ENCODE data around the gene GSS. TPM values are rescaled to one million over a fixed set of nuclear protein-coding genes. Genes with fewer than 3 reads are reported as not detected.

The GSS gene
- total RNA-seq, 2 experiments from 2014 or later: 58.7 to 59.5 TPM

- ATAC-seq: no peak
- CTCF ChIA-PET: interaction anchor here (0.6 to 1.0 kb wide), 3 partner anchors 9 to 235 kb away, joined by 3 read pairs; no protein-coding TSS in a partner anchor
- no peak for DNase-seq
- Mint-ChIP-seq H3K27ac (no peak overlapping the region), H3K36me3 (ENCODE audit: low read depth) (peaks cover 28% of the 10 kb centered on the region), H3K9me3 (ENCODE audit: low read depth) (no peaks in the 10 kb centered on the region), H3K4me1 (no peaks in the 10 kb centered on the region), H3K27me3 (no peaks in the 10 kb centered on the region), H3K4me3 (no peak overlapping the region)
- POLR2A ChIA-PET: no interaction called here
- intact Hi-C loops (cut with DNase I, micrococcal nuclease): no loop called here
Observed at GRCh38 chr20:34931771-34932170, 23.8 kb downstream of the GSS start.

GRCh38 chr20:34928411-34928810, 27.2 kb downstream of the GSS start:
- ATAC-seq: no peak
- DNase-seq: no peak
- Mint-ChIP-seq H3K36me3 (ENCODE audit: low read depth) (peaks cover 25% of the 10 kb centered on the region), H3K4me1 (peaks cover 3% of the 10 kb centered on the region), H3K27ac (no peak overlapping the region), H3K27me3 (no peaks in the 10 kb centered on the region), H3K9me3 (ENCODE audit: low read depth) (no peaks in the 10 kb centered on the region), H3K4me3 (no peak overlapping the region)
- POLR2A ChIA-PET: no interaction called here
- intact Hi-C loops (cut with DNase I, micrococcal nuclease): no loop called here
- CTCF ChIA-PET: interaction anchor here (0.7 kb wide), 1 partner anchor 406 kb away, joined by 3 read pairs; no protein-coding TSS in a partner anchor

GRCh38 chr20:34927736-34928135, 27.9 kb downstream of the GSS start:
- DNase-seq (no peak), ATAC-seq (no peak)
- Mint-ChIP-seq H3K9me3 (ENCODE audit: low read depth) (no peaks in the 10 kb centered on the region), H3K4me1 (peaks cover 3% of the 10 kb centered on the region), H3K36me3 (ENCODE audit: low read depth) (peaks cover 22% of the 10 kb centered on the region), H3K27me3 (no peaks in the 10 kb centered on the region), H3K27ac (peak overlapping the region; percentile 17), H3K4me3 (no peak overlapping the region)
- CTCF ChIA-PET: no interaction called here
- intact Hi-C loops (cut with DNase I, micrococcal nuclease): no loop called here
- POLR2A ChIA-PET: no interaction called here

GRCh38 chr20:34926581-34926980, 29.0 kb downstream of the GSS start:
- POLR2A ChIA-PET: no interaction called here
- H3K9me3 Mint-ChIP-seq (ENCODE audit: low read depth): no peaks in the 10 kb centered on the region
- peaks cover 4% of the 10 kb centered on the region for H3K4me1 Mint-ChIP-seq
- no peaks in the 10 kb centered on the region for H3K27me3 Mint-ChIP-seq
- peak overlapping the region; percentile 53 for H3K27ac Mint-ChIP-seq
- DNase-seq (no peak), ATAC-seq (no peak)
- CTCF ChIA-PET: no interaction called here
- peaks cover 22% of the 10 kb centered on the region for H3K36me3 Mint-ChIP-seq (ENCODE audit: low read depth)
- intact Hi-C loops (cut with DNase I, micrococcal nuclease): no loop called here
- H3K4me3 Mint-ChIP-seq: no peak overlapping the region

GRCh38 chr20:34925981-34926380, 29.6 kb downstream of the GSS start:
- H3K36me3 Mint-ChIP-seq (ENCODE audit: low read depth): peaks cover 22% of the 10 kb centered on the region
- ATAC-seq (no peak), DNase-seq (no peak)
- CTCF ChIA-PET: no interaction called here
- no peaks in the 10 kb centered on the region for H3K27me3 Mint-ChIP-seq
- H3K4me3 Mint-ChIP-seq: no peak overlapping the region
- peaks cover 8% of the 10 kb centered on the region for H3K4me1 Mint-ChIP-seq
- no peaks in the 10 kb centered on the region for H3K9me3 Mint-ChIP-seq (ENCODE audit: low read depth)
- no peak overlapping the region for H3K27ac Mint-ChIP-seq
- POLR2A ChIA-PET: no interaction called here
- intact Hi-C loops (cut with DNase I, micrococcal nuclease): no loop called here

- ChIA-PET CTCF (no interaction called here), POLR2A (no interaction called here)
- Mint-ChIP-seq H3K27ac (no peak overlapping the region), H3K27me3 (no peaks in the 10 kb centered on the region), H3K36me3 (ENCODE audit: low read depth) (peaks cover 20% of the 10 kb centered on the region), H3K4me1 (peaks cover 13% of the 10 kb centered on the region), H3K4me3 (no peak overlapping the region), H3K9me3 (ENCODE audit: low read depth) (no peaks in the 10 kb centered on the region)
- DNase-seq (no peak), ATAC-seq (no peak)
- intact Hi-C loops (cut with DNase I, micrococcal nuclease): no loop called here
Observed at GRCh38 chr20:34925341-34925740, 30.3 kb downstream of the GSS start.

- Mint-ChIP-seq H3K27ac (no peak overlapping the region), H3K27me3 (no peaks in the 10 kb centered on the region), H3K9me3 (ENCODE audit: low read depth) (no peaks in the 10 kb centered on the region), H3K4me1 (peaks cover 24% of the 10 kb centered on the region), H3K4me3 (no peak overlapping the region), H3K36me3 (ENCODE audit: low read depth) (peaks cover 20% of the 10 kb centered on the region)
- CTCF ChIA-PET: no interaction called here
- POLR2A ChIA-PET: no interaction called here
- intact Hi-C loops (cut with DNase I, micrococcal nuclease): no loop called here
- ATAC-seq (no peak), DNase-seq (no peak)
Observed at GRCh38 chr20:34923414-34923813, 32.2 kb downstream of the GSS start.

- ChIA-PET POLR2A (no interaction called here), CTCF (interaction anchor here (1.2 kb wide), 1 partner anchor 43 kb away, joined by 3 read pairs; no protein-coding TSS in a partner anchor)
- ATAC-seq (no peak), DNase-seq (no peak)
- Mint-ChIP-seq H3K9me3 (ENCODE audit: low read depth) (no peaks in the 10 kb centered on the region), H3K4me1 (peaks cover 30% of the 10 kb centered on the region), H3K27me3 (no peaks in the 10 kb centered on the region), H3K36me3 (ENCODE audit: low read depth) (peaks cover 24% of the 10 kb centered on the region), H3K27ac (no peak overlapping the region), H3K4me3 (no peak overlapping the region)
- intact Hi-C loops (cut with DNase I, micrococcal nuclease): no loop called here
Observed at GRCh38 chr20:34922654-34923381, 32.8 kb downstream of the GSS start.

GRCh38 chr20:34921436-34921835, 34.2 kb downstream of the GSS start:
- ChIA-PET CTCF (no interaction called here), POLR2A (no interaction called here)
- H3K4me3 Mint-ChIP-seq: no peak overlapping the region
- H3K36me3 Mint-ChIP-seq (ENCODE audit: low read depth): peaks cover 20% of the 10 kb centered on the region
- ATAC-seq (peak; percentile 29), DNase-seq (peak; percentile 35)
- H3K27me3 Mint-ChIP-seq: no peaks in the 10 kb centered on the region
- H3K9me3 Mint-ChIP-seq (ENCODE audit: low read depth): no peaks in the 10 kb centered on the region
- no peak overlapping the region for H3K27ac Mint-ChIP-seq
- H3K4me1 Mint-ChIP-seq: peaks cover 40% of the 10 kb centered on the region
- intact Hi-C loops (cut with DNase I, micrococcal nuclease): no loop called here

- ATAC-seq: peak; percentile 74
- Mint-ChIP-seq H3K4me1 (peaks cover 38% of the 10 kb centered on the region), H3K27me3 (no peaks in the 10 kb centered on the region), H3K9me3 (ENCODE audit: low read depth) (no peaks in the 10 kb centered on the region), H3K36me3 (ENCODE audit: low read depth) (peaks cover 14% of the 10 kb centered on the region), H3K4me3 (no peak overlapping the region), H3K27ac (no peak overlapping the region)
- ChIA-PET CTCF (interaction anchor here (0.6 to 1.5 kb wide), 2 partner anchors 44 to 150 kb away, joined by 3 read pairs; no protein-coding TSS in a partner anchor), POLR2A (no interaction called here)
- intact Hi-C loops (cut with DNase I, micrococcal nuclease): no loop called here
- peak; percentile 26 for DNase-seq
Observed at GRCh38 chr20:34920055-34920454, 35.6 kb downstream of the GSS start.

GRCh38 chr20:34916774-34917354, 38.7 kb downstream of the GSS start:
- POLR2A ChIA-PET: no interaction called here
- Mint-ChIP-seq H3K4me1 (peaks cover 38% of the 10 kb centered on the region), H3K36me3 (ENCODE audit: low read depth) (peaks cover 14% of the 10 kb centered on the region), H3K27me3 (no peaks in the 10 kb centered on the region), H3K4me3 (no peak overlapping the region), H3K9me3 (ENCODE audit: low read depth) (no peaks in the 10 kb centered on the region), H3K27ac (peak overlapping the region; percentile 37)
- DNase-seq (no peak), ATAC-seq (no peak)
- CTCF ChIA-PET: no interaction called here
- intact Hi-C loops (cut with DNase I, micrococcal nuclease): no loop called here

- intact Hi-C loops (cut with DNase I, micrococcal nuclease): no loop called here
- no peak for ATAC-seq
- Mint-ChIP-seq H3K9me3 (ENCODE audit: low read depth) (no peaks in the 10 kb centered on the region), H3K27ac (no peak overlapping the region), H3K27me3 (no peaks in the 10 kb centered on the region), H3K4me3 (no peak overlapping the region), H3K4me1 (peaks cover 33% of the 10 kb centered on the region), H3K36me3 (ENCODE audit: low read depth) (peaks cover 14% of the 10 kb centered on the region)
- ChIA-PET CTCF (no interaction called here), POLR2A (no interaction called here)
- no peak for DNase-seq
Observed at GRCh38 chr20:34915749-34916455, 39.7 kb downstream of the GSS start.

Measured in activated CD4-positive, alpha-beta T cell treated with anti-CD3 and anti-CD28 coated beads for 36 hours (primary cell).